ENCODE data around the gene ZNF845.
A peak's percentile ranks its signal among the peaks of the same experiment; 100 is the strongest.
"Not testable (repeated sequence)": the region's sequence is repeated elsewhere in the genome, so short reads cannot be mapped to it uniquely, and the experiment has no call there.

Gene ZNF845

DNA sequence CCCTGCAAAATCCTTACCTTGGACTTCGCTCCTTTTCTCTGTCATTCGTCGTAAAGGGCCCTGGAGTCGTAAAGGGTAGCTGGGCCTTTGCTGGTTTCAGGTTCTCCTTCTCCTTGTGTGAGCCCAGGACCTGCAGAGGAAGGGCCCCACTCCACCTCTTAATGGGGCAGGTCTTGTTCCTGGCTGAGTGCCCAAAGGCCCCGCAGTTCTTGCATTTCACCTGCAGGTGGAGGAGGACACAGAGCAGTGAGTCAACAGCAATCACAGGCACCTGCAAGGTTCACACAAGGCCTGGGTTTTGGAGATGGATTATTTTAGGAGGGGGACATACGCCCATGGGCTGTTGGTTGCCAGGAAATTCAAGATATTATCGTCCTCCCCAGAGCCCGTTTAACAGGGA is 32.2 kb upstream of the ZNF845 start:
- WGBS (ENCODE audit: extremely low coverage, insufficient coverage, insufficient read length), result no CpG with 5 or more reads among the region's 8 CpGs
- not testable (repeated sequence) for H3K18ac ChIP-seq (ENCODE audit: low read length); H2BK12ac ChIP-seq (ENCODE audit: low read length); DNase-seq; H3K79me2 ChIP-seq (ENCODE audit: control insufficient read depth, insufficient read depth, low read length, poor library complexity); H2BK120ac ChIP-seq (ENCODE audit: insufficient read depth, low read length, poor library complexity); H3K23ac ChIP-seq (ENCODE audit: low read length); H3K14ac ChIP-seq (ENCODE audit: low read length); H2AK5ac ChIP-seq (ENCODE audit: low read length); H2AFZ ChIP-seq (ENCODE audit: insufficient read depth, low read length, poor library complexity); H3K9ac ChIP-seq (ENCODE audit: low read length); H4K12ac ChIP-seq (ENCODE audit: low read depth, low read length); H4K8ac ChIP-seq (ENCODE audit: low read depth, low read length); H3K79me1 ChIP-seq (ENCODE audit: low read length); H2BK5ac ChIP-seq (ENCODE audit: low read depth, low read length, poor library complexity); H3K4me1 ChIP-seq (ENCODE audit: control insufficient read depth in 1 of 2, insufficient read depth in 2 of 2, low read length in 2 of 2); H3K4ac ChIP-seq (ENCODE audit: low read depth, low read length); H3K27ac ChIP-seq (ENCODE audit: low read depth, low read length); H3K27me3 ChIP-seq (ENCODE audit: insufficient read depth, low read length); H3K36me3 ChIP-seq (ENCODE audit: control insufficient read depth in 1 of 2, insufficient read depth in 2 of 2, low read length in 2 of 2); H3K4me3 ChIP-seq (ENCODE audit: low read depth, low read length); H3K4me2 ChIP-seq (ENCODE audit: low read length); H4K91ac ChIP-seq (ENCODE audit: low read depth, low read length)
- peaks cover 10% of the 10 kb centered on the region for H3K9me3 ChIP-seq (ENCODE audit: insufficient read depth, low read depth, low read length)

DNA sequence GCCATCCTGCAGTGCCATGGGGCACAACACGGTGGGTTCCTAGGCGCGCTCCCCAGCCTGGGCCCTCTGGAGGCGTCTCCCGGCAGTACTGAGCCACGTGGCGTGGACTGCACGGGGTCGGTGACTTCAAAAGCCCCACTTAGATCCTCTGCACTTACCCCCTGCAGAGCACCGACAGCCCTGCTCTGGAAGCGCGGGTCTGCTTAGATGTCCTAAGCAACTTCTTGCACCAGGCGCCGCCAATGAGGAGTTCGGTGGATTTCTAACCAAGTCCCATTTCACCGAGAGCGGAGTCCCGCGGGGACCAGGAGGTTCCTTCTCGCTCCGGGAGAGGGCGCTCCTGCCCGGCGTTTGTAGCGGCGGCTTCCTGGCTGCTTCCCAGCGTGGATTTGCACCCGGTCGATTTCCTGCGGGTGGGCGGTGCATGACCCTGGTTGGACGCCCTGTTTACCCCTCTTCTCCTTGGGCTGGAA is 25.2 kb upstream of the ZNF845 start:
- no peak overlapping the region for H3K14ac ChIP-seq (ENCODE audit: low read length)
- H3K18ac ChIP-seq (ENCODE audit: low read length), result no peak overlapping the region
- H2AFZ ChIP-seq (ENCODE audit: insufficient read depth, low read length, poor library complexity), result peak overlapping the region; percentile 25
- no peak overlapping the region for H2AK5ac ChIP-seq (ENCODE audit: low read length)
- no peak overlapping the region for H4K8ac ChIP-seq (ENCODE audit: low read depth, low read length)
- H2BK12ac ChIP-seq (ENCODE audit: low read length), result no peak overlapping the region
- H3K79me2 ChIP-seq (ENCODE audit: control insufficient read depth, insufficient read depth, low read length, poor library complexity), result no peaks in the 10 kb centered on the region
- H3K36me3 ChIP-seq (ENCODE audit: control insufficient read depth in 1 of 2, insufficient read depth in 2 of 2, low read length in 2 of 2), result no peaks in the 10 kb centered on the region
- no peak overlapping the region for H3K4me3 ChIP-seq (ENCODE audit: low read depth, low read length)
- no CpG with 5 or more reads among the region's 32 CpGs for WGBS (ENCODE audit: extremely low coverage, insufficient coverage, insufficient read length)
- peak in 1 of 2 donors; percentile 8 for DNase-seq
- peaks cover 2 to 3% of the 10 kb centered on the region in 2 experiments for H3K4me1 ChIP-seq (ENCODE audit: control insufficient read depth in 1 of 2, insufficient read depth in 2 of 2, low read length in 2 of 2)
- H3K79me1 ChIP-seq (ENCODE audit: low read length), result no peaks in the 10 kb centered on the region
- H2BK5ac ChIP-seq (ENCODE audit: low read depth, low read length, poor library complexity), result no peak overlapping the region
- peak overlapping the region; percentile 51 for H4K12ac ChIP-seq (ENCODE audit: low read depth, low read length)
- peak overlapping the region; percentile 54 for H3K4me2 ChIP-seq (ENCODE audit: low read length)
- H3K9me3 ChIP-seq (ENCODE audit: insufficient read depth, low read depth, low read length), result peaks cover 15% of the 10 kb centered on the region
- H3K9ac ChIP-seq (ENCODE audit: low read length), result no peak overlapping the region
- no peak overlapping the region for H2BK120ac ChIP-seq (ENCODE audit: insufficient read depth, low read length, poor library complexity)
- no peak overlapping the region for H3K27ac ChIP-seq (ENCODE audit: low read depth, low read length)
- no peak overlapping the region for H3K4ac ChIP-seq (ENCODE audit: low read depth, low read length)
- H3K23ac ChIP-seq (ENCODE audit: low read length), result no peak overlapping the region
- no peak overlapping the region for H4K91ac ChIP-seq (ENCODE audit: low read depth, low read length)
- no peaks in the 10 kb centered on the region for H3K27me3 ChIP-seq (ENCODE audit: insufficient read depth, low read length)

DNA sequence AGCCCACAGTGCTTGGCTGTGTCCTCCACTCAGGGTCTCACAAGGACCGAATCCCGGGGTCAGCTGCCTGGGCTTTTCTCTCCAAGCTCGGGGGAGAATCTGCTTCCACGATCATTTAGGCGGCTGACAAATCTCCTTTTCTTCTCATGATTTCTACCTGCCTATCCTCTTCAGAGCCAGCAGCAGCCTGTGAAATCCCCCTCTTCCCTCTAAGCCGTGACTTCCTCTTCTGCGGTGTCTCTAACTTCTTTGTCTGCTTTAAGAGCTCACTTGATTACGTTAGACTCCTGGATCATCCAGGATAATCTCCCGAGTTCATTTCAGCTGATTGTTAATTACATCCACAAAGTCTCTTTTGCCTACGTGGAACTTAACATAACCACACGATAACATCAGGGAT is 22.5 kb upstream of the ZNF845 start:
- Histone ChIP-seq H3K18ac (ENCODE audit: low read length) (no peak overlapping the region), H3K79me1 (ENCODE audit: low read length) (no peaks in the 10 kb centered on the region), H3K4me3 (ENCODE audit: low read depth, low read length) (no peak overlapping the region), H3K36me3 (ENCODE audit: control insufficient read depth in 1 of 2, insufficient read depth in 2 of 2, low read length in 2 of 2) (no peaks in the 10 kb centered on the region), H4K12ac (ENCODE audit: low read depth, low read length) (no peak overlapping the region), H3K27ac (ENCODE audit: low read depth, low read length) (no peak overlapping the region), H2BK120ac (ENCODE audit: insufficient read depth, low read length, poor library complexity) (no peak overlapping the region), H3K4me2 (ENCODE audit: low read length) (no peak overlapping the region), H4K91ac (ENCODE audit: low read depth, low read length) (no peak overlapping the region), H3K14ac (ENCODE audit: low read length) (no peak overlapping the region), H4K8ac (ENCODE audit: low read depth, low read length) (no peak overlapping the region), H3K79me2 (ENCODE audit: control insufficient read depth, insufficient read depth, low read length, poor library complexity) (no peaks in the 10 kb centered on the region), H3K9ac (ENCODE audit: low read length) (no peak overlapping the region), H3K27me3 (ENCODE audit: insufficient read depth, low read length) (no peaks in the 10 kb centered on the region), H2BK5ac (ENCODE audit: low read depth, low read length, poor library complexity) (no peak overlapping the region), H3K4me1 (ENCODE audit: control insufficient read depth in 1 of 2, insufficient read depth in 2 of 2, low read length in 2 of 2) (peaks cover 2 to 3% of the 10 kb centered on the region in 2 experiments), H3K9me3 (ENCODE audit: insufficient read depth, low read depth, low read length) (peaks cover 15% of the 10 kb centered on the region), H2AFZ (ENCODE audit: insufficient read depth, low read length, poor library complexity) (no peak overlapping the region), H3K23ac (ENCODE audit: low read length) (no peak overlapping the region), H2BK12ac (ENCODE audit: low read length) (no peak overlapping the region), H3K4ac (ENCODE audit: low read depth, low read length) (no peak overlapping the region), H2AK5ac (ENCODE audit: low read length) (no peak overlapping the region)
- no peak for DNase-seq
- WGBS (ENCODE audit: extremely low coverage, insufficient coverage, insufficient read length), result no CpG with 5 or more reads among the region's 11 CpGs

DNA sequence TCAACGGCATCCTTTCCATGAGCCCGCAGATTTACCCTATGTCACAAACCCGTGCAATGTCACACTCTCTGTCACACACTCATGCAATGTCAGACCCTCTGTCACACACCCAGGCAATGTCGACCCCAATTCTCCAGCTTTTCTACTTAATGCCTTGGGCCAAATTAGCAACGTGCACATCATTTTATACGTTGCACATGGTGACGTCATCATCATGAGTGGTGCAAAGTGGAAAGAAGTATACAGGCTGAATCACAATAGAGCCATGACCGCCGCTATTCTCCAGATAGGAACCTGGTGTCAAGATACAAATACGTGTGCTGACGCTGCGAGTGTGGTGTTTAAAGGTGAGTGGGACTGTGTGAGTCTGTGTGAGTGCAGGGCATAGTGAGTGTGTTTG is 21.7 kb upstream of the ZNF845 start:
- no peak overlapping the region for H4K91ac ChIP-seq (ENCODE audit: low read depth, low read length)
- no peak overlapping the region for H4K12ac ChIP-seq (ENCODE audit: low read depth, low read length)
- WGBS (ENCODE audit: extremely low coverage, insufficient coverage, insufficient read length), result no CpG with 5 or more reads among the region's 12 CpGs

More for the DNA sequence above, 21.7 kb upstream of the ZNF845 start:
- Histone ChIP-seq H2AK5ac (ENCODE audit: low read length) (no peak overlapping the region), H3K4me3 (ENCODE audit: low read depth, low read length) (no peak overlapping the region), H3K36me3 (ENCODE audit: control insufficient read depth in 1 of 2, insufficient read depth in 2 of 2, low read length in 2 of 2) (no peaks in the 10 kb centered on the region), H3K4ac (ENCODE audit: low read depth, low read length) (no peak overlapping the region), H3K14ac (ENCODE audit: low read length) (no peak overlapping the region), H3K79me1 (ENCODE audit: low read length) (no peaks in the 10 kb centered on the region), H3K9me3 (ENCODE audit: insufficient read depth, low read depth, low read length) (peaks cover 15% of the 10 kb centered on the region), H3K27me3 (ENCODE audit: insufficient read depth, low read length) (no peaks in the 10 kb centered on the region), H3K79me2 (ENCODE audit: control insufficient read depth, insufficient read depth, low read length, poor library complexity) (no peaks in the 10 kb centered on the region), H3K4me1 (ENCODE audit: control insufficient read depth in 1 of 2, insufficient read depth in 2 of 2, low read length in 2 of 2) (peaks cover 2 to 3% of the 10 kb centered on the region in 2 experiments), H2BK12ac (ENCODE audit: low read length) (no peak overlapping the region), H3K18ac (ENCODE audit: low read length) (no peak overlapping the region), H3K27ac (ENCODE audit: low read depth, low read length) (no peak overlapping the region), H3K9ac (ENCODE audit: low read length) (no peak overlapping the region), H4K8ac (ENCODE audit: low read depth, low read length) (no peak overlapping the region), H2AFZ (ENCODE audit: insufficient read depth, low read length, poor library complexity) (no peak overlapping the region), H3K23ac (ENCODE audit: low read length) (no peak overlapping the region), H2BK120ac (ENCODE audit: insufficient read depth, low read length, poor library complexity) (no peak overlapping the region), H2BK5ac (ENCODE audit: low read depth, low read length, poor library complexity) (no peak overlapping the region), H3K4me2 (ENCODE audit: low read length) (no peak overlapping the region)
- no peak for DNase-seq
